B cell (primary cell): ENCODE results near the gene POC5. TPM values are rescaled to one million over a fixed set of nuclear protein-coding genes. Genes with fewer than 3 reads are reported as not detected.

Experiments used
- ATAC-seq: fragments of 200-7000 bp; cut with Tn5 transposase; one replicate; pipeline ENCODE4 v1.10.0; 2021; ENCODE audit warnings: low read depth, mild to moderate bottlenecking, moderate number of reproducible peaks, moderate library complexity
- CTCF ChIA-PET: fragments of 350-600 bp; sonication (Branson Sonifier 250); formaldehyde crosslinking; loops from one replicate; lab custom pipeline; 2021; ENCODE audit warnings: antibody characterized with exemption, inconsistent platforms; lab: Charles Lee
- POLR2A ChIA-PET: fragments of 350-600 bp; sonication (Branson Sonifier 250); formaldehyde crosslinking; loops from one replicate; lab custom pipeline; 2021; ENCODE audit warnings: antibody characterized with exemption; lab: Charles Lee
- DNase-seq: peaks from one replicate; pipeline ENCODE4 v3.0.0; 2013
- H2AFZ ChIP-seq: 2 replicates; pipeline ENCODE4 v1.6.1; 2012; ENCODE audit warnings: mild to moderate bottlenecking, low read depth, low read length; ENCODE audit not compliant: insufficient read depth, poor library complexity, severe bottlenecking
- H3K27ac ChIP-seq, 2 donors: 1 replicate in 1 of 2; 2 replicates in 1 of 2; pipeline ENCODE4 v1.5.1; 2012 to 2013; ENCODE audit warnings: low read length in 2 of 2, mild to moderate bottlenecking in 2 of 2, moderate library complexity in 1 of 2
- H3K27me3 ChIP-seq, 4 experiments: fragments of 200-600 bp in 1 of 4; sonication (generic) in 1 of 4; replicated peaks in 1 of 4; 1 replicate in 2 of 4; 2 replicates in 2 of 4; pipeline versions ENCODE4 v1.6.1 to v1.7.0; 2013 to 2016; ENCODE audit warnings: low read length in 3 of 4, mild to moderate bottlenecking in 2 of 4, mixed read lengths in 1 of 4, moderate library complexity in 1 of 4; ENCODE audit not compliant: insufficient read depth in 4 of 4, control insufficient read depth in 3 of 4; ENCODE audit errors: control extremely low read depth in 1 of 4
- H3K36me3 ChIP-seq, 2 experiments: replicated peaks in 1 of 2; 1 replicate in 1 of 2; 2 replicates in 1 of 2; pipeline versions ENCODE4 v1.6.1 to v1.7.1; 2013; ENCODE audit warnings: low read length in 1 of 2; ENCODE audit not compliant: insufficient read depth in 2 of 2, control insufficient read depth in 1 of 2; ENCODE audit errors: control extremely low read depth in 1 of 2, extremely low read depth in 1 of 2
- H3K4me1 ChIP-seq, 2 donors: fragments of 200-600 bp in 1 of 2; sonication (generic) in 1 of 2; 1 replicate in 1 of 2; 2 replicates in 1 of 2; pipeline versions ENCODE4 v1.5.1 to v1.6.1; 2013 to 2017; ENCODE audit warnings: low read length in 2 of 2; ENCODE audit not compliant: control insufficient read depth in 2 of 2, insufficient read depth in 2 of 2
- H3K4me2 ChIP-seq: replicated peaks from 2 replicates; pipeline ENCODE3; 2012; ENCODE audit warnings: mild to moderate bottlenecking, low read depth, low read length; ENCODE audit not compliant: poor library complexity, severe bottlenecking
- H3K4me3 ChIP-seq, 5 experiments: fragments of 200-600 bp in 1 of 5; sonication (generic) in 1 of 5; 1 replicate in 3 of 5; 2 replicates in 2 of 5; pipeline versions ENCODE4 v1.5.1 to v1.7.0; 2011 to 2016; ENCODE audit warnings: low read length in 4 of 5, mild to moderate bottlenecking in 4 of 5, low read depth in 2 of 5, control low read depth in 1 of 5, moderate library complexity in 1 of 5; ENCODE audit not compliant: insufficient read depth in 1 of 5; ENCODE audit errors: control extremely low read depth in 1 of 5, extremely low read depth in 1 of 5
- H3K79me2 ChIP-seq: fragments of 200-600 bp; sonication (generic); one replicate; pipeline ENCODE4 v1.6.0; 2016; ENCODE audit warnings: low read length; ENCODE audit not compliant: control insufficient read depth, insufficient read depth
- H3K9ac ChIP-seq: fragments of 200-600 bp; sonication (generic); 2 replicates; pipeline ENCODE4 v1.6.1; 2017; ENCODE audit warnings: mild to moderate bottlenecking, low read length, moderate library complexity
- H3K9me3 ChIP-seq, 3 donors: one replicate each; pipeline versions ENCODE4 v1.6.1 to v1.7.1; 2013; ENCODE audit warnings: low read length in 2 of 3; ENCODE audit not compliant: control insufficient read depth in 2 of 3, insufficient read depth in 1 of 3; ENCODE audit errors: control extremely low read depth in 1 of 3
- H4K20me1 ChIP-seq: 2 replicates; pipeline ENCODE4 v1.6.0; 2012; ENCODE audit warnings: mild to moderate bottlenecking, low read length; ENCODE audit not compliant: insufficient read depth, control insufficient read depth, poor library complexity, severe bottlenecking
- H3K27ac Mint-ChIP-seq: one replicate; pipeline ENCODE4 v1.8.0; 2021; ENCODE audit warnings: mixed read lengths
- H3K27me3 Mint-ChIP-seq: one replicate; pipeline ENCODE4 v1.8.0; 2021; ENCODE audit warnings: mixed read lengths
- H3K4me1 Mint-ChIP-seq: one replicate; pipeline ENCODE4 v1.8.0; 2021; ENCODE audit warnings: mixed read lengths
- H3K4me3 Mint-ChIP-seq: one replicate; pipeline ENCODE4 v1.8.0; 2021; ENCODE audit warnings: mixed read lengths
- H3K9me3 Mint-ChIP-seq: one replicate; pipeline ENCODE4 v1.8.0; 2022; ENCODE audit warnings: mixed read lengths; ENCODE audit not compliant: insufficient read depth
- CTCF ChIP-seq: fragments of 200-600 bp; IDR thresholded peaks from one replicate; pipeline ENCODE4 v1.8.0; 2022; ENCODE audit warnings: antibody characterized with exemption, mild to moderate bottlenecking
- EZH2 ChIP-seq: IDR thresholded peaks from 2 replicates; pipeline ENCODE4 v1.6.1; 2012; ENCODE audit warnings: borderline replicate concordance, low read depth, mild to moderate bottlenecking, moderate library complexity, low read length; ENCODE audit not compliant: insufficient read depth, poor library complexity, severe bottlenecking
- WGBS: methylation state at CpG from one replicate; pipeline ENCODE4 v1.1.5; 2013; ENCODE audit warnings: missing lambda C conversion rate; ENCODE audit not compliant: insufficient coverage; 5-methylcytosine and 5-hydroxymethylcytosine counted together
- intact Hi-C: fragments of 100-400 bp; cut with micrococcal nuclease; formaldehyde crosslinking; loops from one replicate; pipeline ENCODE4 v1.10.0; 2022
- polyA plus RNA-seq: library from polyadenylated mRNA; depleted of rRNA; stranded (reverse); fragments of >200 nt; gene quantifications from 2 replicates; pipeline ENCODE4 v1.2.3, GENCODE V29; 2012
- total RNA-seq, 2 donors: library from RNA; stranded (reverse); fragments of 120-200 nt in 1 of 2; gene quantifications; 1 replicate in 1 of 2; 2 replicates in 1 of 2; pipeline versions ENCODE4 v1.2.3 to v1.2.4, GENCODE V29; 2013 to 2022

Gene POC5
- total and polyA plus RNA-seq, 2 donors (not counting 1 experiment from before 2014, with no cell fraction given), result 22.7 to 25.4 TPM

- WGBS, result no CpG with 5 or more reads among the region's 2 CpGs
- peaks cover 30% of the 10 kb centered on the region for H3K4me1 Mint-ChIP-seq
- CTCF ChIA-PET, result interaction anchor here (0.9 kb wide), 1 partner anchor 463 kb away, joined by 3 read pairs; no protein-coding TSS in a partner anchor
- Histone ChIP-seq H3K9me3 (no peaks in the 10 kb centered on the region), H4K20me1 (peaks cover 13% of the 10 kb centered on the region), H3K9ac (no peak overlapping the region), H3K4me2 (no peak overlapping the region), H3K27me3 (no peaks in the 10 kb centered on the region), H3K27ac (no peak overlapping the region), H3K4me1 (peaks cover 12 to 13% of the 10 kb centered on the region in 2 donors), H2AFZ (no peak overlapping the region), H3K4me3 (no peak overlapping the region), H3K36me3 (peaks cover 6 to 15% of the 10 kb centered on the region in 2 experiments), H3K79me2 (peaks cover 62% of the 10 kb centered on the region)
- TF ChIP-seq CTCF (no peak), EZH2 (no peak)
- DNase-seq, result no peak
- no peak overlapping the region for H3K27ac Mint-ChIP-seq
- no peak for ATAC-seq
- H3K4me3 Mint-ChIP-seq, result no peak overlapping the region
- POLR2A ChIA-PET, result no interaction called here
- intact Hi-C loops, result no loop called here
- no peaks in the 10 kb centered on the region for H3K9me3 Mint-ChIP-seq
- H3K27me3 Mint-ChIP-seq, result no peaks in the 10 kb centered on the region
These were observed 5.1 kb downstream of the POC5 start for GRCh38 chr5:75712091-75712490.

GRCh38 chr5:75711151-75711550 lies 6.1 kb downstream of the POC5 start:
- Histone ChIP-seq H3K27ac (no peak overlapping the region), H3K4me1 (peaks cover 6 to 7% of the 10 kb centered on the region in 2 donors), H3K4me2 (no peak overlapping the region), H3K79me2 (peaks cover 56% of the 10 kb centered on the region), H3K4me3 (no peak overlapping the region), H3K9ac (no peak overlapping the region), H3K36me3 (peaks cover 9 to 18% of the 10 kb centered on the region in 2 experiments), H2AFZ (no peak overlapping the region), H3K9me3 (no peaks in the 10 kb centered on the region), H4K20me1 (peaks cover 8% of the 10 kb centered on the region), H3K27me3 (no peaks in the 10 kb centered on the region)
- H3K27me3 Mint-ChIP-seq, result no peaks in the 10 kb centered on the region
- CTCF ChIA-PET, result interaction anchor here (0.9 kb wide), 1 partner anchor 464 kb away, joined by 3 read pairs; no protein-coding TSS in a partner anchor
- TF ChIP-seq EZH2 (no peak), CTCF (no peak)
- no CpG with 5 or more reads among the region's 1 CpG for WGBS
- H3K9me3 Mint-ChIP-seq, result no peaks in the 10 kb centered on the region
- intact Hi-C loops, result no loop called here
- ATAC-seq, result no peak
- H3K27ac Mint-ChIP-seq, result no peak overlapping the region
- H3K4me3 Mint-ChIP-seq, result no peak overlapping the region
- DNase-seq, result no peak
- POLR2A ChIA-PET, result no interaction called here
- peaks cover 21% of the 10 kb centered on the region for H3K4me1 Mint-ChIP-seq
